Caco-2 (cell line): ENCODE data around the gene NOB1. TPM values are rescaled to one million over a fixed set of nuclear protein-coding genes. Genes with fewer than 3 reads are reported as not detected.

Experiments
- BruUV-seq: library from RNA; stranded (reverse); fragments of 400-500 nt; replicated peaks from 2 replicates; lab custom pipeline; 2021; lab: Mats Ljungman, UMichigan
- CTCF ChIA-PET: fragments of 300-600 bp; sonication (Branson Sonifier 250); formaldehyde crosslinking; loops from one replicate; lab custom pipeline; 2022; ENCODE audit warnings: antibody characterized with exemption; lab: Charles Lee
- POLR2A ChIA-PET: fragments of 300-600 bp; sonication (Branson Sonifier 250); formaldehyde crosslinking; loops from one replicate; lab custom pipeline; 2022; ENCODE audit warnings: antibody characterized with exemption; lab: Charles Lee
- DNase-seq, 2 experiments: peaks; one replicate each; pipeline versions ENCODE4 v3.0.0 to v3.0.0-alpha.2; 2020 to 2022
- H3K27me3 ChIP-seq: replicated peaks from 2 replicates; pipeline ENCODE4 v1.6.0; 2011; ENCODE audit warnings: low read length; ENCODE audit not compliant: control insufficient read depth, insufficient read depth
- H3K36me3 ChIP-seq: 2 replicates; pipeline ENCODE4 v1.5.1; 2011; ENCODE audit warnings: low read length; ENCODE audit not compliant: control insufficient read depth, insufficient read depth
- H3K4me1 ChIP-seq: fragments of 250-450 bp; sonication (Bioruptor Pico); 2 replicates; pipeline ENCODE4 v1.5.1; 2020; ENCODE audit warnings: mild to moderate bottlenecking
- H3K4me3 ChIP-seq: 2 replicates; pipeline ENCODE4 v1.5.1; 2011; ENCODE audit warnings: low read depth, mild to moderate bottlenecking, control low read depth, low read length
- H3K9me3 ChIP-seq: fragments of 250-450 bp; sonication (Bioruptor Pico); 2 replicates; pipeline ENCODE4 v1.5.1; 2020; ENCODE audit warnings: mild to moderate bottlenecking, moderate library complexity
- H3K27ac Mint-ChIP-seq: one replicate; pipeline ENCODE4 v1.8.0; 2022; ENCODE audit warnings: mixed read lengths; ENCODE audit not compliant: unreplicated experiment
- H3K27me3 Mint-ChIP-seq: one replicate; pipeline ENCODE4 v1.8.0; 2022; ENCODE audit warnings: mixed read lengths; ENCODE audit not compliant: insufficient read depth, unreplicated experiment
- H3K36me3 Mint-ChIP-seq: one replicate; pipeline ENCODE4 v1.8.0; 2022; ENCODE audit warnings: mild to moderate bottlenecking, mixed read lengths; ENCODE audit not compliant: insufficient read depth, unreplicated experiment
- H3K4me1 Mint-ChIP-seq: one replicate; pipeline ENCODE4 v1.8.0; 2022; ENCODE audit warnings: low read depth, mixed read lengths; ENCODE audit not compliant: unreplicated experiment
- H3K4me3 Mint-ChIP-seq: one replicate; pipeline ENCODE4 v1.8.0; 2022; ENCODE audit warnings: mild to moderate bottlenecking, moderate library complexity, mixed read lengths; ENCODE audit not compliant: unreplicated experiment
- H3K9me3 Mint-ChIP-seq: one replicate; pipeline ENCODE4 v1.8.0; 2022; ENCODE audit warnings: mixed read lengths; ENCODE audit not compliant: unreplicated experiment
- intact Hi-C: fragments of 100-400 bp; cut with micrococcal nuclease; formaldehyde crosslinking; loops from one replicate; pipeline ENCODE4 v1.10.0; 2022; ENCODE audit not compliant: unreplicated experiment
- total RNA-seq: library from RNA; stranded (reverse); gene quantifications from 2 replicates; pipeline ENCODE4 v1.2.3, GENCODE V29; 2022
- TF ChIP-seq, protein P1 (sequence below), 2 experiments: fragments of 200-600 bp in 1 of 2; IDR thresholded peaks; 1 replicate in 1 of 2; 2 replicates in 1 of 2; pipeline versions ENCODE4 v1.5.1 to v1.8.0; 2011 to 2022; ENCODE audit warnings: antibody characterized with exemption in 1 of 2, control low read depth in 1 of 2, inconsistent platforms in 1 of 2, low read depth in 1 of 2, low read length in 1 of 2, mild to moderate bottlenecking in 1 of 2, moderate library complexity in 1 of 2; ENCODE audit not compliant: insufficient read depth in 1 of 2, severe bottlenecking in 1 of 2, unreplicated experiment in 1 of 2

The NOB1 gene
- total RNA-seq, 1 experiment from 2014 or later = 120 TPM

DNA sequence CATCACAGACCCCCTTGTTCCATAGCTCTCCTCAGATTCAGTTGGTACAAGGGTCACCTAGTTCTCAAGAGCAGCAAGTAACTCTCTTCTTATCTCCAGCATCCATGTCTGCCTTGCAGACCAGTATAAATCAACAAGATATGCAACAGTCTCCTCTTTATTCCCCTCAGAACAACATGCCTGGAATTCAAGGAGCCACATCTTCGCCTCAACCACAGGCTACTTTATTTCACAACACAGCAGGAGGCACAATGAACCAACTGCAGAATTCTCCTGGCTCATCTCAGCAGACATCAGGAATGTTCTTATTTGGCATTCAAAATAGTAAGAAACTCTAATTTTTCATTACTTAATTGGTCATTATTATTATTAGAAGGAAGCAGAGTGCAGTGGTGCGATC is 60.8 kb downstream of the NOB1 start:
- no peak overlapping the region for H3K4me3 ChIP-seq
- no peaks in the 10 kb centered on the region for H3K9me3 ChIP-seq
- POLR2A ChIA-PET = interaction anchor here (0.6 kb wide), 1 partner anchor 102 kb away, joined by 3 read pairs; no protein-coding TSS in a partner anchor
- no peaks in the 10 kb centered on the region for H3K27me3 ChIP-seq
- H3K36me3 ChIP-seq = peaks cover 10% of the 10 kb centered on the region
- no peaks in the 10 kb centered on the region; the same call in 1 of the 2 replicates for H3K4me1 ChIP-seq
- no peak overlapping the region for H3K4me3 Mint-ChIP-seq
- TF ChIP-seq, protein P1, sequence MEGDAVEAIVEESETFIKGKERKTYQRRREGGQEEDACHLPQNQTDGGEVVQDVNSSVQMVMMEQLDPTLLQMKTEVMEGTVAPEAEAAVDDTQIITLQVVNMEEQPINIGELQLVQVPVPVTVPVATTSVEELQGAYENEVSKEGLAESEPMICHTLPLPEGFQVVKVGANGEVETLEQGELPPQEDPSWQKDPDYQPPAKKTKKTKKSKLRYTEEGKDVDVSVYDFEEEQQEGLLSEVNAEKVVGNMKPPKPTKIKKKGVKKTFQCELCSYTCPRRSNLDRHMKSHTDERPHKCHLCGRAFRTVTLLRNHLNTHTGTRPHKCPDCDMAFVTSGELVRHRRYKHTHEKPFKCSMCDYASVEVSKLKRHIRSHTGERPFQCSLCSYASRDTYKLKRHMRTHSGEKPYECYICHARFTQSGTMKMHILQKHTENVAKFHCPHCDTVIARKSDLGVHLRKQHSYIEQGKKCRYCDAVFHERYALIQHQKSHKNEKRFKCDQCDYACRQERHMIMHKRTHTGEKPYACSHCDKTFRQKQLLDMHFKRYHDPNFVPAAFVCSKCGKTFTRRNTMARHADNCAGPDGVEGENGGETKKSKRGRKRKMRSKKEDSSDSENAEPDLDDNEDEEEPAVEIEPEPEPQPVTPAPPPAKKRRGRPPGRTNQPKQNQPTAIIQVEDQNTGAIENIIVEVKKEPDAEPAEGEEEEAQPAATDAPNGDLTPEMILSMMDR (IDR thresholded peaks at IDR 0.05; ENCODE audit: insufficient read depth in 1 of 2, low read depth in 1 of 2, low read length in 1 of 2, severe bottlenecking in 1 of 2, unreplicated experiment in 1 of 2) = no peak
- CTCF ChIA-PET = no interaction called here
- intact Hi-C loops = no loop called here
- no peaks in the 10 kb centered on the region for H3K27me3 Mint-ChIP-seq
- no peak overlapping the region for H3K27ac Mint-ChIP-seq
- H3K4me1 Mint-ChIP-seq = peaks cover 14% of the 10 kb centered on the region
- BruUV-seq = no TSS peak
- peaks cover 100% of the 10 kb centered on the region for H3K36me3 Mint-ChIP-seq
- no peaks in the 10 kb centered on the region for H3K9me3 Mint-ChIP-seq
- no peak for DNase-seq

GRCh38 chr16:69691980-69692911 is 62.5 kb downstream of the NOB1 start:
- no peak overlapping the region for H3K4me3 Mint-ChIP-seq
- no peak overlapping the region for H3K27ac Mint-ChIP-seq

More at GRCh38 chr16:69691980-69692911, 62.5 kb downstream of the NOB1 start:
- POLR2A ChIA-PET = no interaction called here
- CTCF ChIA-PET = interaction anchor here (0.6 kb wide), 1 partner anchor 34 kb away, joined by 3 read pairs; no protein-coding TSS in a partner anchor
- H3K36me3 Mint-ChIP-seq = peaks cover 92% of the 10 kb centered on the region
- no TSS peak for BruUV-seq
- intact Hi-C loops = no loop called here
- no peak overlapping the region for H3K4me3 ChIP-seq
- no peaks in the 10 kb centered on the region for H3K9me3 Mint-ChIP-seq
- no peaks in the 10 kb centered on the region; the same call in 1 of the 2 replicates for H3K4me1 ChIP-seq
- H3K27me3 Mint-ChIP-seq = no peaks in the 10 kb centered on the region
- TF ChIP-seq, protein P1 (IDR thresholded peaks at IDR 0.05; ENCODE audit: insufficient read depth in 1 of 2, low read depth in 1 of 2, low read length in 1 of 2, severe bottlenecking in 1 of 2, unreplicated experiment in 1 of 2) = no peak
- DNase-seq = no peak
- H3K9me3 ChIP-seq = no peaks in the 10 kb centered on the region
- H3K27me3 ChIP-seq = no peaks in the 10 kb centered on the region
- peaks cover 10% of the 10 kb centered on the region for H3K36me3 ChIP-seq
- H3K4me1 Mint-ChIP-seq = peaks cover 8% of the 10 kb centered on the region

Other genes with a start within 250 kb of the NOB1 start
- 87.6 and 89.8 TPM in 2 replicates for gene NFAT5, start 189.0 kb downstream of the NOB1 start, total RNA-seq
- 96.2 and 119 TPM in 2 replicates for gene NQO1, start 28.4 kb downstream of the NOB1 start, total RNA-seq
- 39.7 and 43.9 TPM in 2 replicates for gene WWP2, start 7.4 kb upstream of the NOB1 start, total RNA-seq
- 1.3 and 1.6 TPM in 2 replicates for gene CLEC18A, start 196.4 kb upstream of the NOB1 start, total RNA-seq